K562 (cell line): Measurements from ENCODE around the gene MYH7. TPM values are rescaled to one million over a fixed set of nuclear protein-coding genes. Genes with fewer than 3 reads are reported as not detected.

Experiments used
- ATAC-seq: fragments of 200-7000 bp; cut with Tn5 transposase; 3 replicates; pipeline ENCODE4 v1.9.1; 2020; ENCODE audit warnings: moderate library complexity
- BruUV-seq: library from RNA; stranded (reverse); fragments of 400-500 nt; replicated peaks from 2 replicates; lab custom pipeline; 2021; lab: Mats Ljungman, UMichigan
- CTCF ChIA-PET: fragments of 300-600 bp; formaldehyde crosslinking; extraction: SDS; loops from one replicate; lab custom pipeline; 2021; ENCODE audit warnings: low intra/inter-chr PET ratio; lab: Yijun Ruan, JAX
- POLR2A ChIA-PET: fragments of 300-600, 350-650 bp; sonication (Branson Sonifier 250); formaldehyde crosslinking; extraction: SDS; loops from one replicate; lab custom pipeline; 2021; ENCODE audit warnings: antibody characterized with exemption, inconsistent platforms; lab: Yijun Ruan, JAX
- DNase-seq, 4 experiments: peaks; one replicate each; pipeline versions ENCODE4 v3.0.0 to v3.0.0-alpha.2; 2011 to 2018; ENCODE audit warnings: low spot score in 3 of 4, mixed read lengths in 3 of 4; ENCODE audit errors: extremely low read depth in 1 of 4
- FAIRE-seq: peaks from 2 replicates; lab custom pipeline; 2011; peaks lifted over from hg19 to GRCh38; lab: Jason Lieb, UNC
- H2AFZ ChIP-seq: 2 replicates; pipeline ENCODE4 v1.6.0; 2011; ENCODE audit warnings: low read depth, low read length, control low read depth, inconsistent platforms
- H3K27ac ChIP-seq: fragments of 200-600 bp; 3 replicates; pipeline ENCODE4 v1.8.0; 2011; ENCODE audit warnings: low read depth, mild to moderate bottlenecking, control low read depth, inconsistent platforms, low read length, moderate library complexity, mixed read lengths; ENCODE audit errors: extremely low read depth
- H3K27me3 ChIP-seq, 2 experiments: fragments of 300-600 bp in 1 of 2; 2 replicates in 1 of 2; 3 replicates in 1 of 2; pipeline versions ENCODE4 v1.6.0 to v1.8.0; 2011; ENCODE audit warnings: inconsistent platforms in 2 of 2, low read length in 2 of 2, mild to moderate bottlenecking in 1 of 2, mixed read lengths in 1 of 2, moderate library complexity in 1 of 2; ENCODE audit not compliant: control insufficient read depth in 2 of 2, insufficient read depth in 2 of 2
- H3K36me3 ChIP-seq: fragments of 300-600 bp; 3 replicates; pipeline ENCODE4 v1.8.0; 2011; ENCODE audit warnings: mild to moderate bottlenecking, low read length, inconsistent platforms; ENCODE audit not compliant: control insufficient read depth, insufficient read depth
- H3K4me1 ChIP-seq, 2 experiments: fragments of 200-600 bp in 1 of 2; replicated peaks in 1 of 2; 2 replicates in 1 of 2; 3 replicates in 1 of 2; pipeline versions ENCODE4 v1.5.1 to v1.8.0; 2011; ENCODE audit warnings: inconsistent platforms in 2 of 2, low read length in 2 of 2, mild to moderate bottlenecking in 1 of 2, mixed read lengths in 1 of 2, moderate library complexity in 1 of 2; ENCODE audit not compliant: control insufficient read depth in 2 of 2, insufficient read depth in 2 of 2
- H3K4me2 ChIP-seq: 2 replicates; pipeline ENCODE4 v1.6.1; 2011; ENCODE audit warnings: low read length, control low read depth, inconsistent platforms, mixed read lengths; ENCODE audit not compliant: insufficient read depth
- H3K4me3 ChIP-seq: fragments of 200-600 bp; sonication (generic), shearing (Covaris generic); 2 replicates; pipeline ENCODE4 v1.5.1; 2016; ENCODE audit warnings: control low read depth, inconsistent platforms
- H3K79me2 ChIP-seq: fragments of 200-600 bp; 3 replicates; pipeline ENCODE4 v1.8.0; 2011; ENCODE audit warnings: low read length, inconsistent platforms; ENCODE audit not compliant: control insufficient read depth, insufficient read depth
- H3K9ac ChIP-seq, 2 experiments: 2 replicates each; pipeline versions ENCODE4 v1.6.0 to v1.6.1; 2011; ENCODE audit warnings: low read depth in 2 of 2, low read length in 2 of 2, control low read depth in 1 of 2, inconsistent platforms in 1 of 2, mild to moderate bottlenecking in 1 of 2, mixed read lengths in 1 of 2; ENCODE audit not compliant: insufficient read depth in 1 of 2
- H3K9me1 ChIP-seq: one replicate; pipeline ENCODE4 v1.6.0; 2011; ENCODE audit warnings: inconsistent platforms, mild to moderate bottlenecking, low read length, moderate library complexity; ENCODE audit not compliant: control insufficient read depth, insufficient read depth
- H3K9me3 ChIP-seq: replicated peaks from 2 replicates; pipeline ENCODE4 v1.5.1; 2011; ENCODE audit warnings: low read depth, low read length, inconsistent platforms; ENCODE audit not compliant: control insufficient read depth, insufficient read depth
- H4K20me1 ChIP-seq: replicated peaks from 2 replicates; pipeline ENCODE4 v1.6.1; 2011; ENCODE audit warnings: low read length, inconsistent platforms, mixed read lengths; ENCODE audit not compliant: control insufficient read depth, insufficient read depth
- GABPB2 ChIP-seq: fragments of 250-450 bp; sonication (Bioruptor Pico); conservative IDR thresholded peaks from 2 replicates; pipeline ENCODE4 v1.5.1; 2021; ENCODE audit warnings: mild to moderate bottlenecking
- MCM5 ChIP-seq: fragments of 450-650 bp; IDR thresholded peaks from 2 replicates; pipeline ENCODE4 v1.6.1; 2016; ENCODE audit warnings: low read depth
- POLR2AphosphoS5 ChIP-seq: IDR thresholded peaks from 2 replicates; pipeline ENCODE4 v1.6.1; 2011; ENCODE audit warnings: mild to moderate bottlenecking, low read depth, low read length, moderate library complexity; ENCODE audit not compliant: control insufficient read depth, insufficient read depth
- POLR2B ChIP-seq: fragments of 450-650 bp; IDR thresholded peaks from 2 replicates; pipeline ENCODE4 v1.6.1; 2018; ENCODE audit warnings: low read depth; ENCODE audit not compliant: partially characterized antibody
- SMARCB1 ChIP-seq: IDR thresholded peaks from 2 replicates; pipeline ENCODE4 v1.6.1; 2011; ENCODE audit warnings: improper control_type of control experiment, low read depth; ENCODE audit not compliant: insufficient read length
- ZNF316 ChIP-seq: fragments of 450-650 bp; IDR thresholded peaks from 2 replicates; pipeline ENCODE4 v1.6.1; 2016
- ZNF77 ChIP-seq: fragments of 250-450 bp; sonication (Bioruptor Pico); IDR thresholded peaks from 2 replicates; pipeline ENCODE4 v1.5.0; 2020
- whole genome bisulfite sequencing: fragments of 100-300 bp; shearing (Covaris generic); methylation state at CpG from one replicate; pipeline ENCODE4 v1.1.6; 2016; ENCODE audit warnings: low coverage, mixed read lengths; ENCODE audit not compliant: insufficient coverage; ENCODE audit errors: missing lambda C conversion rate; 5-methylcytosine and 5-hydroxymethylcytosine counted together
- in situ Hi-C: fragments of 300-500 bp; cut with MboI; formaldehyde crosslinking; loops from 4 replicates; pipeline ENCODE4 v1.15.0; 2018; ENCODE audit warnings: inconsistent platforms, mixed read lengths
- intact Hi-C: fragments of 100-400 bp; cut with micrococcal nuclease; formaldehyde crosslinking; loops from 2 replicates; pipeline ENCODE4 v1.14.2; 2022
- polyA plus RNA-seq, 8 experiments: library from polyadenylated mRNA; depleted of rRNA in 4 of 8; stranded (reverse) in 5 of 8; unstranded in 3 of 8; fragments of >200 nt; fragmentation: Nextera tagmentation in 2 of 8; fragmentation: Illumina TruSeq in 1 of 8; extraction: Ambion mirVana in 2 of 8; extraction: Trizol in 1 of 8; gene quantifications; 2 replicates each; pipeline versions ENCODE4 v1.2.1 to v1.2.3, GENCODE V29; 2011 to 2014; ENCODE audit warnings: inconsistent platforms in 1 of 8, missing spikeins in 1 of 8
- total RNA-seq, 7 experiments: library from RNA; depleted of rRNA in 6 of 7; stranded (reverse); fragments of >200 nt in 6 of 7; fragmentation: Illumina TruSeq in 2 of 7; extraction: Trizol in 2 of 7; gene quantifications; 2 replicates each; pipeline versions ENCODE4 v1.2.1 to v1.2.3, GENCODE V29; 2011 to 2021; ENCODE audit warnings: low replicate concordance in 1 of 7
- TF ChIP-seq, protein P1 (sequence below): fragments of 250-450 bp; sonication (Bioruptor Pico); IDR thresholded peaks from 2 replicates; pipeline ENCODE4 v1.4.0; 2020
- TF ChIP-seq, protein P2 (sequence below): sonication (generic); formaldehyde crosslinking; IDR thresholded peaks from 2 replicates; pipeline ENCODE4 v1.8.0; 2022; ENCODE audit warnings: mild to moderate bottlenecking, missing genetic modification reagents

Gene MYH7
- total and polyA plus RNA-seq, 9 of the 15 experiments (the other 6 are each of a cell fraction or from before 2014, with no cell fraction given): not detected

DNA sequence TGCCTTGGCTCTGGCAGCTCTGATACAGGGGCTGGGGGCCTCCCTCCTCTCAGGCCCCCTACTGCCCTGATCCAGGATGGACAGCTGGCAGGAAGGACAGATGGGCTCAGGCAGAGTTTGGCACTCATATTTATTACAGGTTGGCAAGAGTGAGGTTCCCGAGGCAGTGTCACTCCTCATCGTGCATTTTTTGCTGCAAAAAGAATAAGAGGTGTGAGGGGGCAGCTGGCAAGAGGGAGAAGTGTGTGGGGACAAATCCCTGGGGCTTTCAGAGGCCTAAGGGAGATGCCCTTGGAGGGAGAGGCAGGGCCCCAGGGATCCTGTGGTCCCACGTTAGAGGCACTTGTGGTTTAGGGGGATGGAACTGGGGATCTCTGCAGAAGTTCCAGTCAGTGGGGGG is 53.6 kb downstream of the MYH7 start:
- H3K27ac ChIP-seq: no peak overlapping the region
- DNase-seq: no peak
- no peaks in the 10 kb centered on the region for H3K79me2 ChIP-seq
- no peak for TF ChIP-seq POLR2AphosphoS5
- TF ChIP-seq MCM5: no peak
- TF ChIP-seq GABPB2: no peak
- TF ChIP-seq, all 486 proteins: peak for 0
- intact Hi-C loops (no loop called here), in situ Hi-C loops (loop anchor here (10.0 kb wide), 1 partner anchor 117 kb away; no protein-coding TSS in a partner anchor)
- no peak overlapping the region for H2AFZ ChIP-seq
- H3K4me1 ChIP-seq: peaks cover 0 to 20% of the 10 kb centered on the region in 2 experiments; a peak in 2 of 5 replicates
- 0% methylated on average over 3 of the region's 3 CpGs for WGBS
- no TSS peak for BruUV-seq
- no peaks in the 10 kb centered on the region; the same call in 1 of the 2 replicates for H4K20me1 ChIP-seq
- no peak for ATAC-seq
- FAIRE-seq: no peak
- no peak overlapping the region for H3K4me2 ChIP-seq
- H3K36me3 ChIP-seq: no peaks in the 10 kb centered on the region
- H3K9me1 ChIP-seq: no peaks in the 10 kb centered on the region
- H3K27me3 ChIP-seq: peaks cover 7 to 59% of the 10 kb centered on the region in 2 experiments; a peak in 4 of 5 replicates
- H3K9ac ChIP-seq: no peak overlapping the region
- H3K4me3 ChIP-seq: no peak overlapping the region
- CTCF ChIA-PET: interaction anchor here (0.6 to 3.8 kb wide), 2 partner anchors 262 to 808 kb away, joined by 3 to 19 read pairs; partner anchors contain the start of gene CEBPE
- POLR2A ChIA-PET: no interaction called here
- no peaks in the 10 kb centered on the region for H3K9me3 ChIP-seq

DNA sequence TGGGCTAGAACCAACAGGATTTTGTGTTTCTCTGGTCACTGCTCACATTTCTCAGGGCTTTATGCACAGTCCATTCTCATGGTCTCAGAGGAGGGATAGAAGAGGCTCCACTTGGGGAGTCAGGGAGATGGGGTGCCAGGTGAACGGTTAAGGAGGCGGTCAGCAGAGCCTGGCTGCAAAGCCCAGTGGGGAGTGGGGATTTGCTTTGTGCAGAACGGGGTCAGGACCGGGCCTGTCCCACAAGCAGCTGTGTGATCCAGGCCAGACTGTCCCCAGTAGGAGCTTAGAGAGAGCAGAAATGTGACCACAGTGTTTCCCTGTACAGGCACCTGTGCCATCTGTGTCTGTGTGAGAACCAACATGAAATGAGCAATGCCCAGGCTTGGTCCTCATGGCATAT is 54.5 kb downstream of the MYH7 start:
- H3K79me2 ChIP-seq: no peaks in the 10 kb centered on the region
- no peaks in the 10 kb centered on the region for H3K9me3 ChIP-seq
- no peak overlapping the region for H2AFZ ChIP-seq
- DNase-seq (no peak), ATAC-seq (no peak), FAIRE-seq (no peak)
- no peak overlapping the region for H3K27ac ChIP-seq
- no peaks in the 10 kb centered on the region; the same call in 1 of the 2 replicates for H4K20me1 ChIP-seq
- H3K9ac ChIP-seq: no peak overlapping the region
- no peak overlapping the region for H3K4me3 ChIP-seq
- WGBS: 0% methylated on average over 4 of the region's 4 CpGs
- no TSS peak for BruUV-seq
- in situ Hi-C loops (loop anchor here (10.0 kb wide), 1 partner anchor 116 kb away; no protein-coding TSS in a partner anchor), intact Hi-C loops (loop anchor here (1.0 kb wide), 2 partner anchors 53 to 116 kb away; no protein-coding TSS in a partner anchor)
- no peaks in the 10 kb centered on the region for H3K9me1 ChIP-seq
- peaks cover 9 to 62% of the 10 kb centered on the region in 2 experiments; a peak in 4 of 5 replicates for H3K27me3 ChIP-seq
- H3K36me3 ChIP-seq: no peaks in the 10 kb centered on the region
- CTCF ChIA-PET: interaction anchor here (1.8 to 3.8 kb wide), 2 partner anchors 116 to 261 kb away, joined by 12 to 19 read pairs; partner anchors contain the start of gene CEBPE
- H3K4me1 ChIP-seq: peaks cover 0 to 21% of the 10 kb centered on the region in 2 experiments; a peak in 2 of 5 replicates
- POLR2A ChIA-PET: interaction anchor here (0.5 kb wide), 1 partner anchor 74 kb away, joined by 3 read pairs; no protein-coding TSS in a partner anchor
- H3K4me2 ChIP-seq: no peak overlapping the region
- TF ChIP-seq ZNF316 (no peak), ZNF77 (no peak), POLR2B (no peak), SMARCB1 (no peak)
- TF ChIP-seq, protein P1, sequence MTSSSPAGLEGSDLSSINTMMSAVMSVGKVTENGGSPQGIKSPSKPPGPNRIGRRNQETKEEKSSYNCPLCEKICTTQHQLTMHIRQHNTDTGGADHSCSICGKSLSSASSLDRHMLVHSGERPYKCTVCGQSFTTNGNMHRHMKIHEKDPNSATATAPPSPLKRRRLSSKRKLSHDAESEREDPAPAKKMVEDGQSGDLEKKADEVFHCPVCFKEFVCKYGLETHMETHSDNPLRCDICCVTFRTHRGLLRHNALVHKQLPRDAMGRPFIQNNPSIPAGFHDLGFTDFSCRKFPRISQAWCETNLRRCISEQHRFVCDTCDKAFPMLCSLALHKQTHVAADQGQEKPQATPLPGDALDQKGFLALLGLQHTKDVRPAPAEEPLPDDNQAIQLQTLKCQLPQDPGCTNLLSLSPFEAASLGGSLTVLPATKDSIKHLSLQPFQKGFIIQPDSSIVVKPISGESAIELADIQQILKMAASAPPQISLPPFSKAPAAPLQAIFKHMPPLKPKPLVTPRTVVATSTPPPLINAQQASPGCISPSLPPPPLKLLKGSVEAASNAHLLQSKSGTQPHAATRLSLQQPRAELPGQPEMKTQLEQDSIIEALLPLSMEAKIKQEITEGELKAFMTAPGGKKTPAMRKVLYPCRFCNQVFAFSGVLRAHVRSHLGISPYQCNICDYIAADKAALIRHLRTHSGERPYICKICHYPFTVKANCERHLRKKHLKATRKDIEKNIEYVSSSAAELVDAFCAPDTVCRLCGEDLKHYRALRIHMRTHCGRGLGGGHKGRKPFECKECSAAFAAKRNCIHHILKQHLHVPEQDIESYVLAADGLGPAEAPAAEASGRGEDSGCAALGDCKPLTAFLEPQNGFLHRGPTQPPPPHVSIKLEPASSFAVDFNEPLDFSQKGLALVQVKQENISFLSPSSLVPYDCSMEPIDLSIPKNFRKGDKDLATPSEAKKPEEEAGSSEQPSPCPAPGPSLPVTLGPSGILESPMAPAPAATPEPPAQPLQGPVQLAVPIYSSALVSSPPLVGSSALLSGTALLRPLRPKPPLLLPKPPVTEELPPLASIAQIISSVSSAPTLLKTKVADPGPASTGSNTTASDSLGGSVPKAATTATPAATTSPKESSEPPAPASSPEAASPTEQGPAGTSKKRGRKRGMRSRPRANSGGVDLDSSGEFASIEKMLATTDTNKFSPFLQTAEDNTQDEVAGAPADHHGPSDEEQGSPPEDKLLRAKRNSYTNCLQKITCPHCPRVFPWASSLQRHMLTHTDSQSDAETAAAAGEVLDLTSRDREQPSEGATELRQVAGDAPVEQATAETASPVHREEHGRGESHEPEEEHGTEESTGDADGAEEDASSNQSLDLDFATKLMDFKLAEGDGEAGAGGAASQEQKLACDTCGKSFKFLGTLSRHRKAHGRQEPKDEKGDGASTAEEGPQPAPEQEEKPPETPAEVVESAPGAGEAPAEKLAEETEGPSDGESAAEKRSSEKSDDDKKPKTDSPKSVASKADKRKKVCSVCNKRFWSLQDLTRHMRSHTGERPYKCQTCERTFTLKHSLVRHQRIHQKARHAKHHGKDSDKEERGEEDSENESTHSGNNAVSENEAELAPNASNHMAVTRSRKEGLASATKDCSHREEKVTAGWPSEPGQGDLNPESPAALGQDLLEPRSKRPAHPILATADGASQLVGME (CRISPR knock-in tag): no peak
- TF ChIP-seq, protein P2, sequence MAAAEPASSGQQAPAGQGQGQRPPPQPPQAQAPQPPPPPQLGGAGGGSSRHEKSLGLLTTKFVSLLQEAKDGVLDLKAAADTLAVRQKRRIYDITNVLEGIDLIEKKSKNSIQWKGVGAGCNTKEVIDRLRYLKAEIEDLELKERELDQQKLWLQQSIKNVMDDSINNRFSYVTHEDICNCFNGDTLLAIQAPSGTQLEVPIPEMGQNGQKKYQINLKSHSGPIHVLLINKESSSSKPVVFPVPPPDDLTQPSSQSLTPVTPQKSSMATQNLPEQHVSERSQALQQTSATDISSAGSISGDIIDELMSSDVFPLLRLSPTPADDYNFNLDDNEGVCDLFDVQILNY (CRISPR knock-in tag): no peak
